ENCODE measurements around the gene CYP2A7. TPM values are rescaled to one million over a fixed set of nuclear protein-coding genes. Genes with fewer than 3 reads are reported as not detected.
"Not testable (repeated sequence)": the region's sequence is repeated elsewhere in the genome, so short reads cannot be mapped to it uniquely, and the experiment has no call there.

Gene CYP2A7
- total and polyA plus RNA-seq, 2 of the 8 experiments (the other 6 are each of a cell fraction or from before 2014, with no cell fraction given) = 0.23 TPM; not detected in 1

DNA sequence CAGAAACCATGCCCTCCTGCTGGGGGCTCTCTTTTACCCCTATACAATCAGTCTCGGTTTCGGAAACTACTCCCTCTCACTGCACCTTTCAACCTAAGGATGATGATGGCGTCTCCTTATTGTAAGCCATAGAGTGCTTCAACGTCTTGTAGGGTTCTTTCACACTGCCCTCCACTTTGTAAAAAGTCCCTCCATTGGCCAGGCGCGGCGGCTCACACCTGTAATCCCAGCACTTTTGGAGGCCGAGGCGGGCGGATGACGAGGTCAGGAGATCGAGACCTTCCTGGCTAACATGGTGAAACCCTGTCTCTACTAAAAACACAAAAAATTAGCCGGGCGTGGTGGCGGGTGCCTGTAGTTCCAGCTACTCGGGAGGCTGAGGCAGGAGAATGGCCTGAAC lies 51.3 kb downstream of the CYP2A7 start:
- DNase-seq (ENCODE audit: low read depth in 1 of 2, low spot score in 2 of 2); H3K27ac ChIP-seq (ENCODE audit: low read depth, low read length); H3K4me3 ChIP-seq (ENCODE audit: extremely low read depth in 1 of 4, insufficient read depth in 2 of 4, low read depth in 3 of 4, low read length in 4 of 4); H4K5ac ChIP-seq (ENCODE audit: insufficient read length, low read depth, low read length); H3K4ac ChIP-seq (replicated peaks; ENCODE audit: insufficient read length, low read depth, low read length); H2BK12ac ChIP-seq (ENCODE audit: low read depth, low read length); H4K91ac ChIP-seq (replicated peaks; ENCODE audit: insufficient read length, low read length); H4K20me1 ChIP-seq (replicated peaks in 1 of 2; ENCODE audit: control insufficient read depth in 1 of 2, insufficient read depth in 2 of 2, low read length in 2 of 2); H4K8ac ChIP-seq (ENCODE audit: extremely low read depth, insufficient read depth, low read length); H2BK120ac ChIP-seq (replicated peaks; ENCODE audit: low read depth, low read length); H3K36me3 ChIP-seq (ENCODE audit: control insufficient read depth in 2 of 4, insufficient read depth in 4 of 4, low read length in 3 of 4); H2AFZ ChIP-seq (ENCODE audit: low read length); H3K79me2 ChIP-seq (ENCODE audit: control insufficient read depth in 1 of 2, insufficient read depth in 2 of 2, low read length in 2 of 2); H2BK15ac ChIP-seq (ENCODE audit: low read length); H2BK5ac ChIP-seq (ENCODE audit: low read depth, low read length); H3K23me2 ChIP-seq (ENCODE audit: low read depth, low read length); H3K4me2 ChIP-seq (ENCODE audit: insufficient read depth in 1 of 2, low read depth in 2 of 2, low read length in 2 of 2); H3K14ac ChIP-seq (ENCODE audit: insufficient read length); H3K9ac ChIP-seq (replicated peaks in 1 of 4; ENCODE audit: extremely low read depth in 1 of 4, low read depth in 3 of 4, low read length in 3 of 4); H3K56ac ChIP-seq (replicated peaks; ENCODE audit: insufficient read length, low read depth, low read length); FAIRE-seq; H3K79me1 ChIP-seq (ENCODE audit: low read depth, low read length); H3K18ac ChIP-seq (ENCODE audit: extremely low read depth, low read length); H3K23ac ChIP-seq (ENCODE audit: insufficient read length); H2BK20ac ChIP-seq (ENCODE audit: low read length); H2AK5ac ChIP-seq (ENCODE audit: low read depth, low read length); H3K4me1 ChIP-seq (replicated peaks in 1 of 4; ENCODE audit: control insufficient read depth in 3 of 4, insufficient read depth in 4 of 4, low read length in 3 of 4); H3K9me3 ChIP-seq (ENCODE audit: insufficient read depth in 2 of 2, low read depth in 1 of 2, low read length in 1 of 2); H3K27me3 ChIP-seq (replicated peaks in 1 of 4; ENCODE audit: control insufficient read depth in 3 of 4, extremely low read depth in 1 of 4, insufficient read depth in 3 of 4, low read length in 3 of 4): not testable (repeated sequence)
- CTCF ChIA-PET (ENCODE audit: partially characterized antibody) = interaction anchor here (0.6 kb wide), 1 partner anchor 1570 kb away, joined by 3 read pairs; no protein-coding TSS in a partner anchor
- POLR2A ChIA-PET (ENCODE audit: partially characterized antibody) = interaction anchor here (1.0 kb wide), 1 partner anchor 401 kb away, joined by 3 read pairs; no protein-coding TSS in a partner anchor
- WGBS, 2 experiments (ENCODE audit: extremely low coverage in 1 of 2, insufficient coverage in 1 of 2, insufficient read length in 1 of 2, insufficient replicate concordance in 2 of 2, low coverage in 1 of 2, low lambda C conversion rate in 2 of 2, missing lambda C conversion rate in 1 of 2) = 88% methylated on average over 16 of the region's 16 CpGs; no CpG with 5 or more reads in 1 of the 2 experiments
